GM19043 (cell line): ENCODE data around the gene PTPRD.

Experiments used
- ATAC-seq: cut with Tn5 transposase; IDR thresholded peaks from one replicate; pipeline ENCODE4 v1.9.1; 2021; ENCODE audit warnings: low read depth; ENCODE audit not compliant: unreplicated experiment

The PTPRD gene

DNA sequence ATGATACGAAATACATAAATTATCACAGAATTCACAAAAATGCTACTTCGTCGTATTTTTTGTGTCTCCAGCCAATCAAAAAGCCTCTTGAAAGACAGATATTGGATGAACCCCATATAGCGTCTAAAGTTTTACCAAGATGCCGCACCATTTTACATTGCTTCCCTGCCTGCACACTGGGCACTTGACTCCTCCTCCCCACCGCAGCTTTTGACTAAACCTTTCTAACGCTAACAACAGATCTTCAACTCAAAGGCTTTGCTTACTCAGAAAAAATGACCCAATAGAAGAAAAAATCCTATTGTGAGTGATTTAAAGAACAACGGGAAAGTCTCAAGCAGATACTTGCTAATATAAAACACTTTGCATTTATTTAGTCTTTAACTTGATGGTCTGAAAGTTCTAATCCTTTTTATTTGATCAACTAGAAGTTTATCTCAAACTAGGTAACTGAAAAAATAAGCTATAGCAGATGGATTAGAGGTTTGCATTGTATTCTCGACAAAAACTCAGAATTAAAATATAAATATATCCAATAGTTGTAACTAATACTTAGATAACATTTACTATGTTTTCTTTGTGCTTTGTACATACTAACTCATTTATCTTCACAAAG is 2204.1 kb downstream of the PTPRD start:
- ATAC-seq: no peak

GRCh38 chr9:8401961-8402705 is 2210.7 kb downstream of the PTPRD start:
- ATAC-seq: no peak

DNA sequence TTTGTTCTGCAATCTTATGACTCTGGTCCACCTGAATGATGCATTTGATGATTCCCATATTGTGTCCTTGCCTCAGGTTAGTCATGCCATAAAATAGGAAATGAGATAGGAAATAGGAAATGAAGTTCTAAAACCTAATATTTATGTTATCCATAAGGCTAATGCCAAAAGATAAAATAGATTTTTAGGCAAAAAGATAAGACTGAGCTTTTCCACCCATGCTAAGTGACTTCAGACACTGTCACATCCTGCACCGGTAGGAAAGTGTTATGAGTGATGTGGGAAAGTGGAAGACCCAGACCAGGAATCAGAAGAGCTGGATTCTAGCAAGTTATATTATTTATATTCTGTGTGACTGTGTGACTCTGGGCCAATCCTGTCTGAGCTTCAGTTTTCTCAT is 2212.4 kb downstream of the PTPRD start:
- ATAC-seq: no peak

DNA sequence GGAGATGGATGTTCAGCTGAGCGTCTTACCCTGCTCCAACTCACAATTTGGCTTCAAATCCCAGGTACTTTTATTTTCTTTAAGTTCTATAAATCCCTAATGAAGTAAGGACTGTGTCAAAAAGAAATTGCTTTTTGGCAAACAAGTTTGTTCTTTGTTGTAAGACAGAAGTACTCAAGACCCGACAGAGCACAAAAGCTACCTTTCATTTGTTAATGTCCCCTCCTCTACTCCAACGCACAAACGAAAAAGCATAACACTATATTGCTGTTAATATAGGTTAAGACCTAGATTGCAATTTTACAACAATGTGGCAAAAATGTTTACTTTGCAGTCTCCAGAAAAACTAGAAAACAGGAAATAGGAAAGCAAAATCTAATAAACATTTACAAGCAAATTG is 2217.8 kb downstream of the PTPRD start:
- no peak for ATAC-seq

DNA sequence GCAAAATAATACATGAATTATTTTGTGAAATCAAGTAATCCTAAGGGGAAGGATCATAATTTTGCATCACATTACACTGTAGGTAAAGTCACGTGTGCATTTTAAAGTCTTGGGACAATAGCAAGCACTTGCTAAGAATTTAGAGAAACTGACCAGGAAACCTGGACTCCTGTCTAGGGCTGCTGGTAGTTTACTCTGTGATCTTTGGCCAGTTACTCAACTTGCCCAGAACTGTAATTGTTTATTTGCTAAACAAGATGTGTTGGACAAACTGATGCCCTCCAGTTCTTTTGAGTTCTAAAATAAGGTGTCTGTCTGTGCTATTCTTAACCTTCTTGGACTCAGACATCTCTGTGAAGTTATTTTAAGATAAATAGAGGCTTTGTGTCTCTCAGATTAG is 2218.5 kb downstream of the PTPRD start:
- no peak for ATAC-seq

DNA sequence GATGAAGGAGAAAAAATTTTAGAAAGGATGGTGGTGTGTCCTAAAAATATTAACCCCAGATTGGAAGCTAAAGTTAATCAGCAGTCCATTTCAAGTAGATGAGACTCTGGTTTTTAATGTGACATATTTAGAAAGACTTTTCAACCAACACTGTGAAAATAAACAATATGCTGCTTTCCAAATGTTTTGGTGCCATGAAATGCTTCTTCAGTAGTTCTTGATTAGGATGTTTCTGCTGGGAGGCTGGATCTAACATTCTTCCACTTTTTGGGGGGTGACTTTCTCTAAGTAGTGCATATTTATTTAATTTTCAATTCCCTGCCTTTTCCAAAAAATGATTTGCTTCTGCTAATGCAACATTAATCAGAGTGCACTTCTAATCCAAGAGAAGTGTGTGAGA is 2219.9 kb downstream of the PTPRD start:
- no peak for ATAC-seq

DNA sequence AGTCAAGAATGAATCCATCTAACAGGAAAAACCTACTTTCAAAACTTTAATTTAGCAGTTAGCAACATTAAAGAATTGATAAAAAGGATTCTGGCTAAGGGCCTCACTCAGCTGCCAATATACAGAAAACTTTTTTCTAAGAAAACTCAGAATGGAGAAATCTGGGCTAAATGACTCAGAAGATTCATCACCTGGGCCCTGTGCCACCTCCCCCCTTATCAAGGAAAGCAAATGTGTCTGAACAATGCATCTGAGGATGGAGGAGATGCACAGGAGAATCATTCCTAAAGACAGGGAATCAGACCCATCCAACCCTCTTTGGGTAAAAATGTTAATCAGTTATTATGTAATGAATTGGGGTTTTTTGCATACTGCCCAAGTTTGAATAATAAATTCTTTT is 2221.2 kb downstream of the PTPRD start:
- ATAC-seq: no peak

GRCh38 chr9:8391132-8391531 is 2221.7 kb downstream of the PTPRD start:
- no peak for ATAC-seq

DNA sequence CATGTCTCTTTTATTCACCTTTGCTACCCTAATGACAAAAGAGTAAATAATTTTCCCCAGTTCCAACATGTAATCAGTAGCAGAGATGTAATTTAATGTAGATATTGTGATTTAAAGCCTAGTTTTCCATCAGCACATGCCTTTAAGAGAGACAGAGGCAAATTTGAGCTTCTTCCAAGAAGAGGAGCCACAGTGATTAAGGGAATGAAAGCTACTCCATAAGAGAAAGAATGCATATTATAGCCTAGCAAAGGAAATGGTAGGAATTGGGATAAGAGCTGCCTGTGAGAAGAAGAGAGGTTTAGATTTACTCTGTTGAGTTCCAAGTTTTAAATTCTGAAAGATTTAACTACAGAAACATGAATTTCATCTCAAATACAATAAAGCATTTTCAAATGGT is 2222.2 kb downstream of the PTPRD start:
- ATAC-seq: no peak

- no peak for ATAC-seq
These were observed 2223.3 kb downstream of the PTPRD start for GRCh38 chr9:8389531-8389930.

GRCh38 chr9:8388132-8388531 is 2224.7 kb downstream of the PTPRD start:
- no peak for ATAC-seq

DNA sequence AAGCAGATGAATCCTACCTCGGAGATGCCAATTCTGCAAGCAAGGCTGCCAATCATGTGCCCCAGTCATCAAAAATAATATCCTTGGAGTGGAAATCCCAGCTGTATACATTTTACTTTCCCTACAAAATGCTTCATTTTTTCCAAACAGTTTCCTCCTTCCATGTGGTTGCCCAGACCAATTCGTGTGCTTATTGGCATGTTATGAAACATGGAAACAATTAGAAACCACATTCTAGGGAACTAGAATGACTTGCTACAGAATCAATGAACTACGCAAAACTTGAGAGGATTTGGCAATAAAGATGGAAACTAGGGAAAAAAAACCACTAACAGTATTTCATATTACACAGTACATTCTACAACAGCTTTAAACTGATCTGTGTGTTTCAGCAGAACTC is 2228.7 kb downstream of the PTPRD start:
- no peak for ATAC-seq

- ATAC-seq: no peak
These were observed 2229.8 kb downstream of the PTPRD start for GRCh38 chr9:8382777-8383527.

DNA sequence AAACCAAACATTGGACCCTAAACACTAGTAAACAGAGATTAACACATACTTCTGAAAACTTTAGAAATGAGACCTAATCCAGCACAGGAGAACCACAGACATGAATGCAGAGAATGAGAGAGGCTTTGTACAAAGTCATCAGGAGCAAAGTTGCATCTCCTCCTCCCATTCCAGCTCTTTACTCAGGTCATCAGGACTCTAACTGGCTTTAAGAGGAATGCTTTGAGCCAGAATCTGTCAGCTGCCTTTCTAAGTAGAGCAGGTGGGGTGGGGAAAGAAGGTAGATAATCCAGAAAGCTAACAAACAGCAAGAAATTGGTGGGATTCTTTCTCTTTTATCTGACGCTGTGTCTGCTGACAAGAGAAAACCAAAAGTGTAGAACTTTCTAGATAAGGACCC is 2230.5 kb downstream of the PTPRD start:
- ATAC-seq: no peak

- ATAC-seq: no peak
These were observed 2231.2 kb downstream of the PTPRD start for GRCh38 chr9:8381601-8382000.

DNA sequence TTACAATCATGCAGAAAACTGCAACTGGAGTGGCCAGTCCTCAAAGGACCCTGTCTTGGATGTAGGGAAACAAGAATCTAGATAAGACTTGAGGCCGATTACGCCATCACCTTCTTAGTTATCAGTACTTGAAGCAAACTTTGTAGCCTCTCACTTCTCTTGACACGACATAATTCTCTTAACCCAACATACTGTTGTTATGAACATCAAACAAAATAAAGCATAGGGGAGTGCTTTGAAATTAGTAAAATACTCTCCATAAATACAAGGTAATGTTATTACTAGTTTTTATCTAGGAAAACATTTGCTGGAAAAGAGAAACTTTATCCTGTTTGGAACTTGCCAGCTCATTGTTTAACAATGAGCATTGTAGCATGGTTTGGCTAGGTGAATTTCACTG is 2238.3 kb downstream of the PTPRD start:
- ATAC-seq: no peak

DNA sequence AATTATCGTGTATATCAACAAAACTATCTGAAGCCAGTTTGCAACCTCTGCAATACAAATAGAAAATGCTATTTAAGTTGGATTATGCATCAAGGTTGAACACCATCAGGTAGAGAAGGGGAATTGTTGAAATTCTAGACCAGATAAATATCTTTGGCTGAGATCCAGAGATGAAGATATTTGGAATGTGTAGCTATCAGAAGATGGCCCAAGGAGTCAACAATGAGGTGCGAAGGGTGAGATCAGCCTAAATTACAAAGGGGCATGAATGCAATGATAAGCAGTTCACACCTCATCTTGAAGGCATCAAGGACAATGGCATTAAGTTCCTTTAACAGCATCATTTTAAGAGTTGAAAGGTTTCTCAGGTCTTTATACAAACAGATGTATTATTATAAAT is 2241.1 kb downstream of the PTPRD start:
- no peak for ATAC-seq

- ATAC-seq: no peak
These were observed 2246.5 kb downstream of the PTPRD start for GRCh38 chr9:8366161-8366926.

GRCh38 chr9:8365466-8366160 is 2247.2 kb downstream of the PTPRD start:
- no peak for ATAC-seq

GRCh38 chr9:8365029-8365428 is 2247.8 kb downstream of the PTPRD start:
- ATAC-seq: peak; percentile 43
